BLaER1 treated with 17β-estradiol and CSF1 and Interleukin-3, amounts not matched to agents 10 nM and 100 nM (cell line): ENCODE measurements around the gene ULBP1.
"Not testable (repeated sequence)": the region's sequence is repeated elsewhere in the genome, so short reads cannot be mapped to it uniquely, and the experiment has no call there.

Source experiments
- H3K27ac ChIP-seq, 11 experiments: shearing (Covaris generic); formaldehyde crosslinking; 2 replicates each; pipeline ENCODE4 v1.8.1; 2022
- H3K27me3 ChIP-seq, 11 experiments: shearing (Covaris generic); formaldehyde crosslinking; 2 replicates each; pipeline ENCODE4 v1.8.1; 2022
- H3K36me3 ChIP-seq, 11 experiments: shearing (Covaris generic); formaldehyde crosslinking; 2 replicates each; pipeline ENCODE4 v1.8.1; 2022
- H3K4me1 ChIP-seq, 10 experiments: shearing (Covaris generic); formaldehyde crosslinking; 2 replicates each; pipeline ENCODE4 v1.8.1; 2022
- H3K4me2 ChIP-seq, 11 experiments: shearing (Covaris generic); formaldehyde crosslinking; 2 replicates each; pipeline ENCODE4 v1.8.1; 2022
- H3K4me3 ChIP-seq, 10 experiments: shearing (Covaris generic); formaldehyde crosslinking; 2 replicates each; pipeline ENCODE4 v1.8.1; 2022
- H3K9ac ChIP-seq, 11 experiments: shearing (Covaris generic); formaldehyde crosslinking; 2 replicates each; pipeline ENCODE4 v1.8.1; 2022
- H3K9me3 ChIP-seq, 11 experiments: shearing (Covaris generic); formaldehyde crosslinking; replicated peaks in 1 of 11; 2 replicates each; pipeline ENCODE4 v1.8.1; 2022
- H4K20me1 ChIP-seq, 11 experiments: shearing (Covaris generic); formaldehyde crosslinking; 2 replicates each; pipeline ENCODE4 v1.8.1; 2022
- Cebpa-rat ChIP-seq, 11 experiments: shearing (Covaris generic); IDR thresholded peaks; 2 replicates each; pipeline ENCODE4 v1.8.1; 2022

Gene ULBP1

DNA sequence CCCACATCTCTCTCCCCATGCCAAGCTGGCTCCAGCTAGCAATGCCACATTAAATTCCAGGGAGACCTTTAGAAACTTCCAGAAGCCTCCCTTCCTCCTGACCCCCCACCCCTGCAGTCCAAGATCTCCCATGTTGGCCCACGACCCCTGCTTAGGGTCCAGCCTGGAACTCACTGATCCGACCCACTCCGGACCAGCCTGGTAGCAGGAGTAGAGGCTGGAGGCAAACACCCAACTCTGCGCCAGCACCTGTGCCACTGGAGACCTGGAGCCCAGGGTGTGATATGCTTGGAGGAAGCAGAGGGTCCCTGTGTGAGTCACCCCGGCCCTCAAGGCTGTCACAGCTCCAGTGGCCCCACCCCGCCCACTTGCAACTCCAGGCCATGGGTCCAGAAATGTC, 3.3 kb upstream of the ULBP1 start:
- no peak overlapping the region for H3K4me2 ChIP-seq
- no peak overlapping the region for H3K9ac ChIP-seq
- H3K4me1 ChIP-seq = peaks cover 19 to 27% (median 23%) of the 10 kb centered on the region in 10 experiments
- H3K4me3 ChIP-seq = no peak overlapping the region
- TF ChIP-seq Cebpa-rat (IDR thresholded peaks at IDR 0.05) = no peak
- peaks cover 0 to 11% (median 0%) of the 10 kb centered on the region in 11 experiments; a peak in 7 of 22 replicates for H3K9me3 ChIP-seq
- peaks cover 73 to 99% (median 91%) of the 10 kb centered on the region in 11 experiments for H3K27me3 ChIP-seq
- no peaks in the 10 kb centered on the region for H3K36me3 ChIP-seq
- H3K27ac ChIP-seq = no peak overlapping the region
- H4K20me1 ChIP-seq = peaks cover 0 to 21% (median 14%) of the 10 kb centered on the region in 11 experiments; a peak in 18 of 22 replicates

DNA sequence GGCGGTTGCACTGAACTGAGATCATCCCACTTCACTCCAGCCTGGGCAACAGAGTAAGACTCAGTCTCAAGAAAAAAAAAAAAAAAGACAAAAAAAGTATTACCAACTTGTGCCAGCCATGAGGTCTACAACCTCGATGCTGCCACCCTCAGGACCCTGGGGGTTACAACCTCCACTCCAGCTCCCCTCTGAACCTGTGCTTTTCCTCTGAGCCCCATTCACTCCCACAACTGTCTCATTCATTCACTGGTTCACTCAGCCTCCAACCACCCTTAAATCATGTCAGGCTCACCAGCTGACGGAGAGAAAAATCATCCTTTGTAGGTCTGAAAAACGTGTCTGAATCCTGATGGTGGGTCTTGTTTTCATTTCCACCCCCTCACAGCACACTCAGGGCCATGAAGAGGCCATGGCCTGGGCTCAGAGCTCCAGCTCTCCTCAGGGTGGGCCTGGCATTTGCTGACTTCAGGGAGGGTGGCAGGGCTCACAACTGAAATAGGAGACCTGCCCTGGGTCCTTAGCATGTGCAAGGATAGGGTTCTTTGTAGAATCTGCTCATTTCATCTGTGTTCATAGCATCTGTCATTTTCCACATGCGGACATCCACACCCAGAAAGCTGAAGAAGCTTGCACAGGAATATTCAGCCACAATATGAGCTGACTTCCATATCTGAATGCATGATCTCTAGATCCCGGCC, 1.9 kb upstream of the ULBP1 start:
- TF ChIP-seq Cebpa-rat (IDR thresholded peaks at IDR 0.05) = no peak
- Histone ChIP-seq H3K27ac (no peak overlapping the region), H3K4me1 (peaks cover 19 to 29% (median 25%) of the 10 kb centered on the region in 10 experiments), H4K20me1 (peaks cover 0 to 28% (median 19%) of the 10 kb centered on the region in 11 experiments; a peak in 18 of 22 replicates), H3K36me3 (no peaks in the 10 kb centered on the region), H3K27me3 (peaks cover 70 to 99% (median 91%) of the 10 kb centered on the region in 11 experiments), H3K4me3 (no peak overlapping the region), H3K9ac (no peak overlapping the region), H3K9me3 (peaks cover 0 to 9% (median 0%) of the 10 kb centered on the region in 11 experiments; a peak in 6 of 22 replicates), H3K4me2 (no peak overlapping the region)

DNA sequence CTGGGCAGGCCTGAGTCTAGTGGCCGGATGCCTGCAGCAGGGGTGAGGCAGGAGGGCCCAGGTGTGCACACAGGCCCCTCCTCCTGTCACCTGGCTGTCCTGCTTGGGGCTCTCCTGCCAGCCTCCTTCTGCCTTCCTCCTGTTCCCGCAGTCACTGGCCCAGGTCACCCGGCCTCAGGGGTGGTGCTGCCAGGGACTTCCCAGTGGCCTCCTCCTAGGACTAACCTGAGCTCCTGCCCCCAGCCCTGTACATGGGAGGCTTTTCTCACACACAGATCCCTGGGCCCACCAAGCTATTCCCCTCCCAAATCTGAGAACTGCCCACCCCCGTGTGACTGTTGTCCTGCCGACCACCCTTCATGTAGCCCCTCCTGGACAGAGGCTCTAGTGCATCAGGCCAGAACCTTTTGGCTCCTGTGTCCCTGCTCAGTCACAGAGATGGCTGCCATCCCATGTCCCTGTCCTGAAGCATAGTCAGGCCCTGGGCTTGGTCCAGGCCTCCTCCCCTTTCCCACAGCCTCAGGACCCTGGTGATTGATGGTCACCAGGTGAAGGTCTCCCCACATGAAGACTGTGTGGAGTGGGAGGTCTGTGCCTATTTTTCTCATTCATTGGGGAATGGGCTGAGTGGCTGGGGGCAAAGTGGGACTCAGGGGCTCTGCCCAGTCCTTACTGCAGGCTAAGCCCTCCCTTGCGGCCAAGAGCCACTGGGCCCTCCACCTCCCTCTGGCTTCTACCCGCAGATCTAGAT, 1.1 kb upstream of the ULBP1 start:
- H4K20me1 ChIP-seq = peaks cover 0 to 35% (median 19%) of the 10 kb centered on the region in 11 experiments; a peak in 18 of 22 replicates
- H3K9me3 ChIP-seq = peaks cover 0 to 9% (median 0%) of the 10 kb centered on the region in 11 experiments; a peak in 6 of 22 replicates
- no peak for TF ChIP-seq Cebpa-rat (IDR thresholded peaks at IDR 0.05)
- H3K27ac ChIP-seq = peak overlapping the region in 1 of 11 experiments; percentile 61; a peak in 1 of 22 replicates
- peak overlapping the region in 6 of 11 experiments; percentile 49 to 77 (median 67); a peak in 6 of 22 replicates for H3K9ac ChIP-seq
- peak overlapping the region; percentile 82 to 99 (median 97) for H3K4me2 ChIP-seq
- peaks cover 70 to 99% (median 91%) of the 10 kb centered on the region in 11 experiments for H3K27me3 ChIP-seq
- peaks cover 19 to 29% (median 25%) of the 10 kb centered on the region in 10 experiments for H3K4me1 ChIP-seq
- no peaks in the 10 kb centered on the region for H3K36me3 ChIP-seq
- peak overlapping the region; percentile 51 to 71 (median 62); a peak in 17 of 20 replicates for H3K4me3 ChIP-seq

DNA sequence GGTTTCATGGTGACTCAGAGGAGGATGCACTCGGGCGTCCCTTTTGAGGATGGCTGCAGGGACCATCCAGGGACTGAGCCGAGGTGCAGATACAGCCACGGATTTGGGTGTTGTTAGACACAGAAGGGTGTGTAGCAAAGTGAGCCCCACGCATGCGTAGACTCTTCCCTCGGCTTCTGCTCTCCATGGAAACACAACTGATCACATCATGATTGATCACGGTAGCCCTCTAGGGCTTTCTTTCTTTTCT, 606 bp upstream of the ULBP1 start:
- Histone ChIP-seq H3K27ac (peak overlapping the region in 5 of 11 experiments; percentile 41 to 67 (median 57); a peak in 6 of 22 replicates), H3K9me3 (peaks cover 0 to 9% (median 0%) of the 10 kb centered on the region in 11 experiments; a peak in 6 of 22 replicates), H3K9ac (peak overlapping the region in 10 of 11 experiments; percentile 47 to 77 (median 62); a peak in 17 of 22 replicates), H3K4me2 (peak overlapping the region; percentile 82 to 99 (median 97)), H3K27me3 (peaks cover 70 to 99% (median 91%) of the 10 kb centered on the region in 11 experiments), H3K4me3 (peak overlapping the region; percentile 51 to 71 (median 62)), H4K20me1 (peaks cover 0 to 35% (median 19%) of the 10 kb centered on the region in 11 experiments; a peak in 18 of 22 replicates), H3K4me1 (peaks cover 19 to 29% (median 25%) of the 10 kb centered on the region in 10 experiments), H3K36me3 (no peaks in the 10 kb centered on the region)
- no peak for TF ChIP-seq Cebpa-rat (IDR thresholded peaks at IDR 0.05)

DNA sequence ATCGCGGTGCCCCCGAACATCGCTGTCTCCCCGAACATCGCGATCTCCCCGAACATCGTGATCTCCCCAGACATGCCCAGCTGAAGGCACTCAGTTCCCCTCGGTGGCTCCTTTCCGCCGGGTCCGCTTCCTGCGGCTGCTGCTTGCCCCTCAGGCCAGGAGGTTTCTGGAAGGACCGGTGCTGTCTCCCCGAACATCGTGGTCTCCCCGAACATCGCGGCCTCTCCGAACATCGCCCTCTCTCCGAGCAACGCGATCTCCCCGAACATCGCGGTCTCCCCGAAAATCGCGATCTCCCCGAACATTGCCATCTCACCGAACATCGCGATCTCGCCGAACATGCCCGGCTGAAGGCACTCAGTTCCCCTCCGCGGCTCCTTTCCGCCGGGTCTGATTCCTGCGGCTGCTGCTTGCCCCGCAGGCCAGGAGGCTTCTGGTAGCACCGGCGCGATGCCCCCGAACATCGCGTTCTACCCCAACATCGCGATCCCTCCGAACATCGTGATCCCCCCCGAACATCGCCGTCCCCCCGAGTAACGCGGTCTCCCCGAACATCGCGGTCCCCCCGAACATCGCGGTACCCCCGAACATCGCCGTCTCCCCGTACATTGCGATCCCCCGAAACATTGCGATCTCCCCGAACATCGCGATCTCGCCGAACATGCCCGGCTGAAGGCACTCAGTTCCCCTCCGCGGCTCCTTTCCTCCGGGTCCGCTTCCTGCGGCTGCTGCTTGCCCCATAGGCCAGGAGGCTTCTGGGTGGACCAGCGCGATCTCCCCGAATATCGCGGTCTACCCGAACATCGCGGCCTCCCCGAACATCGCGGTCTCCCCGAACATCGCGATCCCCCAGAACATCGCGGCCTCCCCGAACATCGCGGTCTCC, 808 bp downstream of the ULBP1 start:
- peaks cover 64 to 99% (median 93%) of the 10 kb centered on the region in 11 experiments for H3K27me3 ChIP-seq
- no peaks in the 10 kb centered on the region for H3K36me3 ChIP-seq
- H3K9me3 ChIP-seq = peaks cover 0 to 9% (median 0%) of the 10 kb centered on the region in 11 experiments; a peak in 6 of 22 replicates
- peak overlapping the region; percentile 51 to 71 (median 62) for H3K4me3 ChIP-seq
- H3K9ac ChIP-seq = peak overlapping the region in 10 of 11 experiments; percentile 47 to 77 (median 64); a peak in 19 of 22 replicates
- peak overlapping the region in 4 of 11 experiments; percentile 51 to 67 (median 59); a peak in 5 of 22 replicates for H3K27ac ChIP-seq
- peaks cover 19 to 29% (median 25%) of the 10 kb centered on the region in 10 experiments for H3K4me1 ChIP-seq
- H4K20me1 ChIP-seq = peaks cover 0 to 35% (median 19%) of the 10 kb centered on the region in 11 experiments; a peak in 18 of 22 replicates
- H3K4me2 ChIP-seq = peak overlapping the region; percentile 82 to 99 (median 97)
- no peak for TF ChIP-seq Cebpa-rat (IDR thresholded peaks at IDR 0.05)

DNA sequence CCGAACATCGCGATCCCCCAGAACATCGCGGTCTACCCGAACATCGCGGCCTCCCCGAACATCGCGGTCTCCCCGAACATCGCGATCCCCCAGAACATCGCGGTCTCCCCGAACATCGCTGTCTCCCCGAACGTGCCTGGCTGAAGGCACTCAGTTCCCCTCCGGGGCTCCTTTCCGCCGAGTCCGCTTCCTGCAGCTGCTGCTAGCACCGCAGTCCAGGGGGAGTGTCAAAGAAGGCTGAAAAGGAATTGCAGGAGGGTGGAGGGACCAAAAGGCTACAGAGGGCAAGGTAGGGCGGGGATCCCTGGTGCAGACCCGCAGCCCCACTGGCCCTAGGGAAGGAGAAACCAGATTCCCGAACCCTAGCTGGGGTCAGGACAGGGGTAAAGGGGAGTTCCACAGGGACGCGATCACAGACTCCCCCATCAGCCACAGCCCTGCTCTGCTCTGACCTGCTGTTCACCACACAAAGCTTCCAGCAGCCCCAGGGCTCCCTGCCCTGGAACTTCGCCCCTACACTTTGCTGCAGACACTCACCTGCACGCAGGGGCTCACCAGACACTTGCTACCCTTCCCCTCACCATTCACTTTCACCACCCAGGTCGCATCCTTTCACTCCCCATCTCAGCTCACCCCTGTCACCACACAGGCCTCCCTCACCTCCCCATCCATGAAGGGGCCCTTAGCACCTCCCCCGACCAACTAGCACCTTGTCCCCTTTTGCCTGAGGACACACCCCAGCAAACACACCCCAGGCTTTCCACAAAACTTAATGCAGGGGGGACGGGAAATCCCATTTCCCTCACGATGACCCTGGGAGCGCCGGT, 1.7 kb downstream of the ULBP1 start:
- Histone ChIP-seq H3K27me3 (peaks cover 61 to 99% (median 94%) of the 10 kb centered on the region in 11 experiments), H3K4me1 (peaks cover 19 to 29% (median 25%) of the 10 kb centered on the region in 10 experiments), H3K4me2 (peak overlapping the region; percentile 82 to 99 (median 97)), H4K20me1 (peaks cover 0 to 35% (median 19%) of the 10 kb centered on the region in 11 experiments; a peak in 18 of 22 replicates), H3K4me3 (peak overlapping the region; percentile 51 to 71 (median 62); a peak in 19 of 20 replicates), H3K27ac (no peak overlapping the region), H3K9ac (no peak overlapping the region), H3K36me3 (no peaks in the 10 kb centered on the region), H3K9me3 (peaks cover 0 to 9% (median 0%) of the 10 kb centered on the region in 11 experiments; a peak in 6 of 22 replicates)
- no peak for TF ChIP-seq Cebpa-rat (IDR thresholded peaks at IDR 0.05)

DNA sequence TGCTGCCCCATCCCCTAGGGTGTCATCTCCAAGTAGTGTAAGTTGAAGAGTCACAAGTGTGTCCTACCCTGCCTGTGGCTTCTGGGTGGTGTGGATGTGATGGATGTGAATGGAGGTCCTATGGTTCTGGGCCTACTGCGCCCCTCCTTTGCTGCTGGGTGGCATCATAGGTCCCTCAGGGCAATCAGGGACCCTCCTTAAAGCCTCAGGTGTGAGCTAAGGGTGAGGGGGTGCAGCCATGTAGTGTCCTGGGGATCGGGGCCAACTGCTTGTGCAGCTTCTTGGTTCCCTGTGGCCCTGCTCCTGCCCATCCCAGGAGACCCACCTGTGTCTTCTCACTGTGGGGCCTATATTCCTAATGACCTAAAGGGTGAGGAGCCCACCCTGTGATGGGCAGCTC, 2.6 kb downstream of the ULBP1 start:
- Histone ChIP-seq H3K27me3 (peaks cover 56 to 97% (median 88%) of the 10 kb centered on the region in 11 experiments), H4K20me1 (peaks cover 0 to 35% (median 19%) of the 10 kb centered on the region in 11 experiments; a peak in 18 of 22 replicates), H3K4me1 (peaks cover 19 to 29% (median 25%) of the 10 kb centered on the region in 10 experiments)
- not testable (repeated sequence) for H3K27ac ChIP-seq, H3K36me3 ChIP-seq, H3K9me3 ChIP-seq, H3K4me3 ChIP-seq, H3K9ac ChIP-seq, H3K4me2 ChIP-seq
